HCT116 (cell line): Measurements from ENCODE around the gene WFDC1. TPM values are rescaled to one million over a fixed set of nuclear protein-coding genes. Genes with fewer than 3 reads are reported as not detected.

Experiments used
- ATAC-seq: fragments of 200-7000 bp; cut with Tn5 transposase; 2 replicates; pipeline ENCODE4 v1.9.1; 2020; ENCODE audit warnings: mild to moderate bottlenecking, moderate library complexity
- BruUV-seq: library from RNA; stranded (reverse); fragments of 400-500 nt; replicated peaks from 2 replicates; lab custom pipeline; 2021; lab: Mats Ljungman, UMichigan
- CTCF ChIA-PET: fragments of 300-600 bp; sonication (Branson Sonifier 250); formaldehyde crosslinking; loops from one replicate; lab custom pipeline; 2021; ENCODE audit warnings: antibody characterized with exemption; lab: Charles Lee
- POLR2A ChIA-PET: fragments of 300-600, 350-600 bp; sonication (Branson Sonifier 250); formaldehyde crosslinking; loops from one replicate; lab custom pipeline; 2021; ENCODE audit warnings: antibody characterized with exemption; lab: Charles Lee
- RAD21 ChIA-PET, 2 experiments: fragments of 300-600 bp; sonication (Branson Sonifier 250); formaldehyde crosslinking; loops; one replicate each; lab custom pipeline; 2023; ENCODE audit warnings: low total read pairs in 2 of 2; ENCODE audit not compliant: uncharacterized antibody in 2 of 2, unreplicated experiment in 2 of 2, low non-redundant PET in 1 of 2; lab: Charles Lee
- DNase-seq: peaks from one replicate; pipeline ENCODE4 v3.0.0-alpha.2; 2010; ENCODE audit warnings: low read depth, low spot score
- H2AFZ ChIP-seq: fragments of 200-600 bp; shearing (Covaris generic), sonication (generic); 2 replicates; pipeline ENCODE4 v1.6.1; 2017; ENCODE audit warnings: low read depth, mixed run types, mixed read lengths, antibody characterized with exemption, low read length; ENCODE audit not compliant: poor library complexity, severe bottlenecking
- H3K27ac ChIP-seq: 2 replicates; pipeline ENCODE4 v1.5.1; 2012; ENCODE audit warnings: low read depth, low read length
- H3K27me3 ChIP-seq: fragments of 200-600 bp; sonication (generic); 2 replicates; pipeline ENCODE4 v1.6.1; 2016; ENCODE audit warnings: mixed run types, low read length, mixed read lengths; ENCODE audit not compliant: insufficient read depth
- H3K36me3 ChIP-seq, 2 experiments: fragments of 200-500 bp in 1 of 2; fragments of 200-600 bp in 1 of 2; sonication (Bioruptor generic) in 1 of 2; sonication (generic) in 1 of 2; 2 replicates each; pipeline versions ENCODE4 v1.5.1 to v1.6.1; 2014 to 2016; ENCODE audit warnings: low read length in 2 of 2, inconsistent platforms in 1 of 2, mixed read lengths in 1 of 2, mixed run types in 1 of 2; ENCODE audit not compliant: insufficient read depth in 2 of 2, control insufficient read depth in 1 of 2
- H3K4me1 ChIP-seq, 2 experiments: fragments of 200-600 bp in 1 of 2; sonication (generic) in 1 of 2; 2 replicates each; pipeline versions ENCODE4 v1.5.1 to v1.6.1; 2012 to 2017; ENCODE audit warnings: low read length in 2 of 2, inconsistent platforms in 1 of 2, mild to moderate bottlenecking in 1 of 2, mixed read lengths in 1 of 2, mixed run types in 1 of 2, moderate library complexity in 1 of 2; ENCODE audit not compliant: insufficient read depth in 2 of 2, control insufficient read depth in 1 of 2
- H3K4me2 ChIP-seq: fragments of 200-600 bp; sonication (generic); 2 replicates; pipeline ENCODE4 v1.6.1; 2017; ENCODE audit warnings: mixed run types, low read length, mixed read lengths
- H3K4me3 ChIP-seq, 2 experiments: fragments of 200-600 bp in 1 of 2; sonication (generic) in 1 of 2; replicated peaks in 1 of 2; 2 replicates each; pipeline ENCODE4 v1.5.1; 2011 to 2016; ENCODE audit warnings: low read length in 2 of 2, control low read depth in 1 of 2, low read depth in 1 of 2, mild to moderate bottlenecking in 1 of 2, mixed read lengths in 1 of 2, mixed run types in 1 of 2
- H3K79me2 ChIP-seq: fragments of 200-600 bp; sonication (generic); 2 replicates; pipeline ENCODE4 v1.6.1; 2017; ENCODE audit warnings: mild to moderate bottlenecking, mixed run types, low read length, moderate library complexity, mixed read lengths; ENCODE audit not compliant: insufficient read depth
- H3K9ac ChIP-seq: fragments of 200-600 bp; sonication (generic); 2 replicates; pipeline ENCODE4 v1.6.1; 2016; ENCODE audit warnings: low read length, mixed read lengths
- H3K9me2 ChIP-seq: fragments of 200-600 bp; sonication (generic), shearing (Covaris generic); 2 replicates; pipeline ENCODE4 v1.6.1; 2017; ENCODE audit warnings: mixed run types, mild to moderate bottlenecking, moderate library complexity; ENCODE audit not compliant: insufficient read depth
- H3K9me3 ChIP-seq, 2 experiments: fragments of 200-500 bp in 1 of 2; fragments of 200-600 bp in 1 of 2; sonication (Bioruptor generic) in 1 of 2; sonication (generic) in 1 of 2; 2 replicates each; pipeline ENCODE4 v1.6.1; 2014 to 2017; ENCODE audit warnings: low read length in 2 of 2, mixed read lengths in 2 of 2, inconsistent platforms in 1 of 2, low read depth in 1 of 2, mild to moderate bottlenecking in 1 of 2, mixed run types in 1 of 2, moderate library complexity in 1 of 2; ENCODE audit not compliant: control insufficient read depth in 1 of 2, insufficient read depth in 1 of 2
- H4K20me1 ChIP-seq: fragments of 200-600 bp; sonication (generic), shearing (Covaris generic); 2 replicates; pipeline ENCODE4 v1.6.1; 2017; ENCODE audit warnings: mixed run types, mild to moderate bottlenecking, moderate library complexity; ENCODE audit not compliant: insufficient read depth
- FOSL1 ChIP-seq: IDR thresholded peaks from 2 replicates; pipeline ENCODE4 v1.6.1; 2012; ENCODE audit warnings: low read depth
- JUND ChIP-seq: IDR thresholded peaks from 2 replicates; pipeline ENCODE4 v1.6.1; 2012
- MAX ChIP-seq: IDR thresholded peaks from 2 replicates; pipeline ENCODE4 v1.6.1; 2012
- POLR2A ChIP-seq: IDR thresholded peaks from 2 replicates; pipeline ENCODE4 v1.7.0; 2011; ENCODE audit warnings: borderline replicate concordance; ENCODE audit not compliant: insufficient read depth, insufficient read length; ENCODE audit errors: extremely low read depth
- POLR2AphosphoS5 ChIP-seq: IDR thresholded peaks from 2 replicates; pipeline ENCODE4 v1.6.1; 2011; ENCODE audit warnings: mild to moderate bottlenecking, low read depth, low read length, moderate library complexity
- RAD21 ChIP-seq: IDR thresholded peaks from 2 replicates; pipeline ENCODE4 v1.6.1; 2012; ENCODE audit warnings: low read depth, mild to moderate bottlenecking
- SIN3A ChIP-seq: IDR thresholded peaks from 2 replicates; pipeline ENCODE4 v1.6.1; 2012; ENCODE audit warnings: low read depth
- SRF ChIP-seq: IDR thresholded peaks from 2 replicates; pipeline ENCODE4 v1.6.1; 2012; ENCODE audit warnings: low read depth
- TCF7L2 ChIP-seq: IDR thresholded peaks from 2 replicates; pipeline ENCODE4 v1.7.0; 2011; ENCODE audit warnings: borderline replicate concordance, inconsistent platforms; ENCODE audit not compliant: insufficient read depth, insufficient read length; ENCODE audit errors: extremely low read depth
- YY1 ChIP-seq: IDR thresholded peaks from 2 replicates; pipeline ENCODE4 v1.6.1; 2011; ENCODE audit warnings: low read length, low read depth, moderate library complexity, mild to moderate bottlenecking; ENCODE audit not compliant: insufficient replicate concordance; ENCODE audit errors: extremely low read depth
- ZFX ChIP-seq: fragments of 450-650 bp; IDR thresholded peaks from 2 replicates; pipeline ENCODE4 v1.6.1; 2017
- ZNF274 ChIP-seq: fragments of 200-500 bp; sonication (Bioruptor generic); IDR thresholded peaks from 2 replicates; pipeline ENCODE4 v1.6.1; 2014; ENCODE audit warnings: mild to moderate bottlenecking, low read depth, low read length, inconsistent platforms
- intact Hi-C: fragments of 100-400 bp; cut with micrococcal nuclease; formaldehyde crosslinking; loops from 2 replicates; pipeline ENCODE4 v1.10.0; 2022
- total RNA-seq: library from RNA; stranded (reverse); gene quantifications from one replicate; pipeline ENCODE4 v1.2.1, GENCODE V29; 2021; ENCODE audit not compliant: unreplicated experiment
- TF ChIP-seq, protein P1 (sequence below): IDR thresholded peaks from 2 replicates; pipeline ENCODE4 v1.6.1; 2012; ENCODE audit warnings: low read depth
- TF ChIP-seq, protein P2 (sequence below), 3 experiments: fragments of 200-600 bp in 1 of 3; sonication (generic) in 1 of 3; IDR thresholded peaks in 2 of 3; conservative IDR thresholded peaks in 1 of 3; 2 replicates each; pipeline ENCODE4 v1.5.1; 2012 to 2017; ENCODE audit warnings: low read depth in 2 of 3, low read length in 2 of 3, antibody characterized with exemption in 1 of 3, borderline replicate concordance in 1 of 3, control low read depth in 1 of 3, mild to moderate bottlenecking in 1 of 3, mixed read lengths in 1 of 3, mixed run types in 1 of 3, moderate library complexity in 1 of 3; ENCODE audit not compliant: insufficient read depth in 1 of 3
- TF ChIP-seq, protein P3 (sequence below): IDR thresholded peaks from 2 replicates; pipeline ENCODE4 v1.6.1; 2011; ENCODE audit warnings: mild to moderate bottlenecking, low read length, moderate library complexity; ENCODE audit not compliant: insufficient replicate concordance; ENCODE audit errors: extremely low read depth

WFDC1 gene
- total RNA-seq, 1 experiment from 2014 or later = 0.42 TPM

DNA sequence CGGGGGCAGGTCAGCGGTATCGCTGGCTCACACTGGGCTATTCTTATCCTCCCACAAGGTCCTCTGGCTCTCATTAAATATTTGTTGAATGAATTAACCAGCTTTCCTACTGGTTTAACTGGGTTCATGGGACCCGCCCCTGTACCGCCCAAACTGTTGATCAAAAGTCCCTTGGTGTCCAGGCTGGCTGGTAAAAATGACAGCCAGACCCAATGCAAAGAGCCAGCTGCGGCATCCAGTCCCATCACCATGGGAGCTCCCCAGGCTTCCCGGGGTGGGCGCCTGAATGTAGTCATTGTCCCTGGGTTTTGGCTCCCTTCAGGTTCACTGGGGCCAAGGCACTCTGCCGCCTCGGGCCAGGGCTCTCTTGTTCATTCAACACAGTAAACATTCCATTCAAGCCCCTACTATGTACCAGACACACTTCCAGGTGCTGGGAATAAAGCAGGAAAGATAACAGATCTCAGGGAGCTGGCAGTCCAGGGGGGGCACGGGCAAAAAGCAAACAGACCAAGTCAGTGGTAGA lies 62.0 kb downstream of the WFDC1 start (continued):
- TF ChIP-seq MAX = no peak
- TF ChIP-seq, protein P1, sequence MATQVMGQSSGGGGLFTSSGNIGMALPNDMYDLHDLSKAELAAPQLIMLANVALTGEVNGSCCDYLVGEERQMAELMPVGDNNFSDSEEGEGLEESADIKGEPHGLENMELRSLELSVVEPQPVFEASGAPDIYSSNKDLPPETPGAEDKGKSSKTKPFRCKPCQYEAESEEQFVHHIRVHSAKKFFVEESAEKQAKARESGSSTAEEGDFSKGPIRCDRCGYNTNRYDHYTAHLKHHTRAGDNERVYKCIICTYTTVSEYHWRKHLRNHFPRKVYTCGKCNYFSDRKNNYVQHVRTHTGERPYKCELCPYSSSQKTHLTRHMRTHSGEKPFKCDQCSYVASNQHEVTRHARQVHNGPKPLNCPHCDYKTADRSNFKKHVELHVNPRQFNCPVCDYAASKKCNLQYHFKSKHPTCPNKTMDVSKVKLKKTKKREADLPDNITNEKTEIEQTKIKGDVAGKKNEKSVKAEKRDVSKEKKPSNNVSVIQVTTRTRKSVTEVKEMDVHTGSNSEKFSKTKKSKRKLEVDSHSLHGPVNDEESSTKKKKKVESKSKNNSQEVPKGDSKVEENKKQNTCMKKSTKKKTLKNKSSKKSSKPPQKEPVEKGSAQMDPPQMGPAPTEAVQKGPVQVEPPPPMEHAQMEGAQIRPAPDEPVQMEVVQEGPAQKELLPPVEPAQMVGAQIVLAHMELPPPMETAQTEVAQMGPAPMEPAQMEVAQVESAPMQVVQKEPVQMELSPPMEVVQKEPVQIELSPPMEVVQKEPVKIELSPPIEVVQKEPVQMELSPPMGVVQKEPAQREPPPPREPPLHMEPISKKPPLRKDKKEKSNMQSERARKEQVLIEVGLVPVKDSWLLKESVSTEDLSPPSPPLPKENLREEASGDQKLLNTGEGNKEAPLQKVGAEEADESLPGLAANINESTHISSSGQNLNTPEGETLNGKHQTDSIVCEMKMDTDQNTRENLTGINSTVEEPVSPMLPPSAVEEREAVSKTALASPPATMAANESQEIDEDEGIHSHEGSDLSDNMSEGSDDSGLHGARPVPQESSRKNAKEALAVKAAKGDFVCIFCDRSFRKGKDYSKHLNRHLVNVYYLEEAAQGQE = no peak
- TF ChIP-seq RAD21 = no peak
- TF ChIP-seq SIN3A = no peak
- TF ChIP-seq POLR2A = no peak
- no peak for TF ChIP-seq JUND
- no peak for TF ChIP-seq SRF
- TF ChIP-seq ZNF274 = no peak
- no peak for TF ChIP-seq ZFX
- TF ChIP-seq YY1 = no peak

- H4K20me1 ChIP-seq = no peaks in the 10 kb centered on the region
- H3K79me2 ChIP-seq = no peaks in the 10 kb centered on the region
- H3K9me3 ChIP-seq = no peaks in the 10 kb centered on the region
- no peak overlapping the region for H3K27ac ChIP-seq
- ChIA-PET CTCF (no interaction called here), POLR2A (no interaction called here), RAD21 (no interaction called here)
- H3K4me2 ChIP-seq = no peak overlapping the region
- no peak overlapping the region for H2AFZ ChIP-seq
- H3K27me3 ChIP-seq = no peaks in the 10 kb centered on the region
- TF ChIP-seq, protein P2, sequence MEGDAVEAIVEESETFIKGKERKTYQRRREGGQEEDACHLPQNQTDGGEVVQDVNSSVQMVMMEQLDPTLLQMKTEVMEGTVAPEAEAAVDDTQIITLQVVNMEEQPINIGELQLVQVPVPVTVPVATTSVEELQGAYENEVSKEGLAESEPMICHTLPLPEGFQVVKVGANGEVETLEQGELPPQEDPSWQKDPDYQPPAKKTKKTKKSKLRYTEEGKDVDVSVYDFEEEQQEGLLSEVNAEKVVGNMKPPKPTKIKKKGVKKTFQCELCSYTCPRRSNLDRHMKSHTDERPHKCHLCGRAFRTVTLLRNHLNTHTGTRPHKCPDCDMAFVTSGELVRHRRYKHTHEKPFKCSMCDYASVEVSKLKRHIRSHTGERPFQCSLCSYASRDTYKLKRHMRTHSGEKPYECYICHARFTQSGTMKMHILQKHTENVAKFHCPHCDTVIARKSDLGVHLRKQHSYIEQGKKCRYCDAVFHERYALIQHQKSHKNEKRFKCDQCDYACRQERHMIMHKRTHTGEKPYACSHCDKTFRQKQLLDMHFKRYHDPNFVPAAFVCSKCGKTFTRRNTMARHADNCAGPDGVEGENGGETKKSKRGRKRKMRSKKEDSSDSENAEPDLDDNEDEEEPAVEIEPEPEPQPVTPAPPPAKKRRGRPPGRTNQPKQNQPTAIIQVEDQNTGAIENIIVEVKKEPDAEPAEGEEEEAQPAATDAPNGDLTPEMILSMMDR (IDR thresholded peaks at IDR 0.05 in 2 of 3, conservative IDR thresholded peaks at IDR 0.05 in 1 of 3; ENCODE audit: borderline replicate concordance in 1 of 3, insufficient read depth in 1 of 3, low read depth in 2 of 3, low read length in 2 of 3) = no peak
- TF ChIP-seq, protein P3, sequence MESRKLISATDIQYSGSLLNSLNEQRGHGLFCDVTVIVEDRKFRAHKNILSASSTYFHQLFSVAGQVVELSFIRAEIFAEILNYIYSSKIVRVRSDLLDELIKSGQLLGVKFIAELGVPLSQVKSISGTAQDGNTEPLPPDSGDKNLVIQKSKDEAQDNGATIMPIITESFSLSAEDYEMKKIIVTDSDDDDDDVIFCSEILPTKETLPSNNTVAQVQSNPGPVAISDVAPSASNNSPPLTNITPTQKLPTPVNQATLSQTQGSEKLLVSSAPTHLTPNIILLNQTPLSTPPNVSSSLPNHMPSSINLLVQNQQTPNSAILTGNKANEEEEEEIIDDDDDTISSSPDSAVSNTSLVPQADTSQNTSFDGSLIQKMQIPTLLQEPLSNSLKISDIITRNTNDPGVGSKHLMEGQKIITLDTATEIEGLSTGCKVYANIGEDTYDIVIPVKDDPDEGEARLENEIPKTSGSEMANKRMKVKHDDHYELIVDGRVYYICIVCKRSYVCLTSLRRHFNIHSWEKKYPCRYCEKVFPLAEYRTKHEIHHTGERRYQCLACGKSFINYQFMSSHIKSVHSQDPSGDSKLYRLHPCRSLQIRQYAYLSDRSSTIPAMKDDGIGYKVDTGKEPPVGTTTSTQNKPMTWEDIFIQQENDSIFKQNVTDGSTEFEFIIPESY = no peak
- TF ChIP-seq FOSL1 = no peak
- no peak for TF ChIP-seq YY1
- TF ChIP-seq TCF7L2 = no peak
- no peak for TF ChIP-seq ZFX
- no peak for TF ChIP-seq RAD21
- TF ChIP-seq ZNF274 = no peak
- TF ChIP-seq POLR2AphosphoS5 = no peak
- no peak overlapping the region for H3K9ac ChIP-seq
- BruUV-seq = no TSS peak
- ATAC-seq = no peak
- H3K4me3 ChIP-seq = no peak overlapping the region
- intact Hi-C loops = no loop called here
- H3K36me3 ChIP-seq = no peaks in the 10 kb centered on the region
- H3K9me2 ChIP-seq = no peaks in the 10 kb centered on the region
- H3K4me1 ChIP-seq = peaks cover 3 to 10% of the 10 kb centered on the region in 2 experiments; a peak in 3 of 4 replicates
- DNase-seq = no peak
Measured at GRCh38 chr16:84357191-84357651, 62.5 kb downstream of the WFDC1 start.
